Activated effector memory CD4-positive, alpha-beta T cell treated with anti-CD3 and anti-CD28 coated beads, Interleukin-2, amount 50 U/mL, for 16 hours (primary cell): ENCODE results near the gene NSUN3.

ENCODE experiments used
- DNase-seq: peaks from one replicate; pipeline ENCODE4 v3.0.0-alpha.2; 2020

Gene NSUN3

GRCh38 chr3:94132777-94133176 is 69.9 kb downstream of the NSUN3 start:
- DNase-seq = no peak

GRCh38 chr3:94136133-94136532 is 73.3 kb downstream of the NSUN3 start:
- DNase-seq = no peak

GRCh38 chr3:94137377-94137776 is 74.5 kb downstream of the NSUN3 start:
- no peak for DNase-seq

- no peak for DNase-seq
These were observed 83.6 kb downstream of the NSUN3 start for GRCh38 chr3:94146455-94146854.

- DNase-seq = no peak
These were observed 84.2 kb downstream of the NSUN3 start for GRCh38 chr3:94147012-94147411.

- no peak for DNase-seq
These were observed 87.3 kb downstream of the NSUN3 start for GRCh38 chr3:94150113-94150512.

GRCh38 chr3:94156626-94157025 is 93.8 kb downstream of the NSUN3 start:
- DNase-seq = no peak

- DNase-seq = no peak
These were observed 95.7 kb downstream of the NSUN3 start for GRCh38 chr3:94158512-94158911.

GRCh38 chr3:94159062-94159828 is 96.4 kb downstream of the NSUN3 start:
- DNase-seq = no peak

- DNase-seq = no peak
These were observed 99.8 kb downstream of the NSUN3 start for GRCh38 chr3:94162700-94163099.

- no peak for DNase-seq
These were observed 104.5 kb downstream of the NSUN3 start for GRCh38 chr3:94167346-94167745.

GRCh38 chr3:94167796-94168195 is 104.9 kb downstream of the NSUN3 start:
- no peak for DNase-seq

- no peak for DNase-seq
These were observed 109.1 kb downstream of the NSUN3 start for GRCh38 chr3:94171954-94172353.

GRCh38 chr3:94172695-94173310 is 109.9 kb downstream of the NSUN3 start:
- no peak for DNase-seq

- DNase-seq = no peak
These were observed 111.0 kb downstream of the NSUN3 start for GRCh38 chr3:94173673-94174434.

- no peak for DNase-seq
These were observed 112.8 kb downstream of the NSUN3 start for GRCh38 chr3:94175677-94176076.

- DNase-seq = no peak
These were observed 114.3 kb downstream of the NSUN3 start for GRCh38 chr3:94176988-94177745.
